Measurements from ENCODE around the gene STRIP2. TPM values are rescaled to one million over a fixed set of nuclear protein-coding genes. Genes with fewer than 3 reads are reported as not detected.
"Not testable (repeated sequence)": the region's sequence is repeated elsewhere in the genome, so short reads cannot be mapped to it uniquely, and the experiment has no call there.

STRIP2 gene
- total RNA-seq, 4 donors from 2014 or later = 0.37 to 2.2 TPM; not detected in 2

DNA sequence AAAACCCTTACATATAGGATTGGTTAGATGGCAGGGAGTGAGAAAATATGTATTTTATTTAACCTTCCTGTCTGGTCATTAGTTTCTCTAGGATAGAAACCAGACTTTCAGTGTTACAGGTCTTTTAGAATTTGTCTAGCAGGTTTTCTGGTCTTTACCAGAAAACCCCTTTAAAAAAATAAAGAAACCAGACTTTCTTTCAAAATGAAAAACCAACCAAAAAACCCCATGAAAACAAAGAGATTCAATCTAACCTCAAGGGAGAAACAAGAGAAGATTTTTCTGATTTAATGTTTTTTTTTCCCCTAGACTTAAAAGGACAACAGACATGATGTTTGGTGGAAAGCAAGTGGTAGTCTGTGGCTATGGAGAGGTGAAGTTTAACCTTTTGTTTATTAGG, 28.7 kb upstream of the STRIP2 start:
- TF ChIP-seq, protein P1, sequence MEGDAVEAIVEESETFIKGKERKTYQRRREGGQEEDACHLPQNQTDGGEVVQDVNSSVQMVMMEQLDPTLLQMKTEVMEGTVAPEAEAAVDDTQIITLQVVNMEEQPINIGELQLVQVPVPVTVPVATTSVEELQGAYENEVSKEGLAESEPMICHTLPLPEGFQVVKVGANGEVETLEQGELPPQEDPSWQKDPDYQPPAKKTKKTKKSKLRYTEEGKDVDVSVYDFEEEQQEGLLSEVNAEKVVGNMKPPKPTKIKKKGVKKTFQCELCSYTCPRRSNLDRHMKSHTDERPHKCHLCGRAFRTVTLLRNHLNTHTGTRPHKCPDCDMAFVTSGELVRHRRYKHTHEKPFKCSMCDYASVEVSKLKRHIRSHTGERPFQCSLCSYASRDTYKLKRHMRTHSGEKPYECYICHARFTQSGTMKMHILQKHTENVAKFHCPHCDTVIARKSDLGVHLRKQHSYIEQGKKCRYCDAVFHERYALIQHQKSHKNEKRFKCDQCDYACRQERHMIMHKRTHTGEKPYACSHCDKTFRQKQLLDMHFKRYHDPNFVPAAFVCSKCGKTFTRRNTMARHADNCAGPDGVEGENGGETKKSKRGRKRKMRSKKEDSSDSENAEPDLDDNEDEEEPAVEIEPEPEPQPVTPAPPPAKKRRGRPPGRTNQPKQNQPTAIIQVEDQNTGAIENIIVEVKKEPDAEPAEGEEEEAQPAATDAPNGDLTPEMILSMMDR (IDR thresholded peaks at IDR 0.05) = no peak
- TF ChIP-seq POLR2A (IDR thresholded peaks at IDR 0.05) = no peak
- no peak overlapping the region for H3K4me3 ChIP-seq

DNA sequence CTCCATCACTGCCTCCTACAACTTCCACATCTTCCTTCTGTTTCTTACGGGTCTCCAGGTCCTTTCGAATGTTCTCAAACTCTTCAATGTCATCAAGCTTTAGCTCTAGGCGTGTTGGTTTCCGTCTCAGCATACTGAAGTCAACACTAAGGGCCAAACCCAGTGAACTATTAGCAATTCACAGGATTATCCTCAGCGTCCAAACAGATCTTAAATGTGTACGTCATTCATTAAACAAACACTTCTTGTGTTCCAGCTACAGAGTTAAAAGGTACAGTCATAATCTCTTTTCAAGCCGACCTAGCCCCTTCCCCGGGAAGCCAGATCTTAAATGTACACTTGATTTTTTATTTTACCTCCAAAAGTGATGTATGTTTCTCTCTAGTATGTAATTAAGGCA, 24.0 kb upstream of the STRIP2 start:
- H3K4me3 ChIP-seq; H3K27me3 ChIP-seq; DNase-seq; H3K4me1 ChIP-seq; H3K9me3 ChIP-seq; intact Hi-C loops (cut with DNase I; ENCODE audit: low total_unique reads); H3K36me3 ChIP-seq; H3K27ac ChIP-seq: not testable (repeated sequence)

More for the DNA sequence above, 28.7 kb upstream of the STRIP2 start:
- no peak for DNase-seq
- Histone ChIP-seq H3K27me3 (no peaks in the 10 kb centered on the region), H3K4me1 (no peaks in the 10 kb centered on the region), H3K36me3 (no peaks in the 10 kb centered on the region), H3K27ac (no peak overlapping the region), H3K9me3 (no peaks in the 10 kb centered on the region)
- intact Hi-C loops (cut with DNase I; ENCODE audit: low total_unique reads) = no loop called here

DNA sequence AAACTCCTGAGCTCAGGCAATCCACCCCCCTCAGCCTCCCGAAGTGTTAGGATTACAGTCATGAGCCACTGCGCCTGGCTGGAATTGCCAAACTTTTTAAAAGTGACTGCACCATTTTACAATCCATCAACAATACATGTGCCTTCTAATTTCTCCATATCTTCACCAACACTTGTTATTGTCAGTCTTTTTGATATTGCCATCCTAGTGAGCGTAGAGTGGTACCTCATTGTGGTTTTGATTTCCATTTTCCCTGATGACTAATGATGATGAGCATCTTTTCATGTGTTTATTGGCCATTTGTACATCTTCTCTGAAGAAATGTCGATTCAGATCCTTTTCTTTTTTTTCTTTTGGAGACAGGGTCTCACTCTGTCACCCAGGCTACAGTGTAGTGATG, 21.7 kb upstream of the STRIP2 start:
- no peak for TF ChIP-seq POLR2A (IDR thresholded peaks at IDR 0.05)
- TF ChIP-seq, protein P1 (IDR thresholded peaks at IDR 0.05) = no peak
- H3K27me3 ChIP-seq = no peaks in the 10 kb centered on the region
- no peaks in the 10 kb centered on the region for H3K9me3 ChIP-seq
- no peak overlapping the region for H3K4me3 ChIP-seq
- intact Hi-C loops (cut with DNase I; ENCODE audit: low total_unique reads) = no loop called here
- H3K36me3 ChIP-seq = no peaks in the 10 kb centered on the region
- H3K4me1 ChIP-seq = no peaks in the 10 kb centered on the region
- H3K27ac ChIP-seq = no peak overlapping the region
- no peak for DNase-seq

DNA sequence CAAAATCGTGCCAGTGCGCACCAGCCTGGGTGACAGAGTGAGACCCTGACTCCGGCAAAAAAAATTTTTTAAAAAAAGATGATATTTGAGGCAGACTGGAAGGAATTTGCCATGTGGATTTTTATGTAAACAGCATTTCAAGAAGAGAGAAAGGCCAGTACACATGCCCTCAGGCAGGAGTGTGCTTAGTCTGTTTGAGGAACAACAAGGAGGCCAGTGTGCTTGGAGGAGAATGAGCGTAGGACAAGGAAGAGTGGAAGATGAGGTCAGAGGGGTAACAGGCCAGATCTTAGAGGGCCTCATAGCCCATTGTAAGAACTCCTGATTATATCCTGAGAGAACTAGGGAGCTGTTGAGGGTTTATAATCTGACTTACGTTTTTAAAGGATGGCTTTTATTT, 17.2 kb upstream of the STRIP2 start:
- Histone ChIP-seq H3K9me3 (no peaks in the 10 kb centered on the region), H3K4me1 (no peaks in the 10 kb centered on the region), H3K4me3 (no peak overlapping the region), H3K27me3 (no peaks in the 10 kb centered on the region), H3K36me3 (no peaks in the 10 kb centered on the region), H3K27ac (no peak overlapping the region)
- TF ChIP-seq POLR2A (IDR thresholded peaks at IDR 0.05) = no peak
- TF ChIP-seq, protein P1 (IDR thresholded peaks at IDR 0.05) = no peak
- DNase-seq = no peak
- intact Hi-C loops (cut with DNase I; ENCODE audit: low total_unique reads) = no loop called here

DNA sequence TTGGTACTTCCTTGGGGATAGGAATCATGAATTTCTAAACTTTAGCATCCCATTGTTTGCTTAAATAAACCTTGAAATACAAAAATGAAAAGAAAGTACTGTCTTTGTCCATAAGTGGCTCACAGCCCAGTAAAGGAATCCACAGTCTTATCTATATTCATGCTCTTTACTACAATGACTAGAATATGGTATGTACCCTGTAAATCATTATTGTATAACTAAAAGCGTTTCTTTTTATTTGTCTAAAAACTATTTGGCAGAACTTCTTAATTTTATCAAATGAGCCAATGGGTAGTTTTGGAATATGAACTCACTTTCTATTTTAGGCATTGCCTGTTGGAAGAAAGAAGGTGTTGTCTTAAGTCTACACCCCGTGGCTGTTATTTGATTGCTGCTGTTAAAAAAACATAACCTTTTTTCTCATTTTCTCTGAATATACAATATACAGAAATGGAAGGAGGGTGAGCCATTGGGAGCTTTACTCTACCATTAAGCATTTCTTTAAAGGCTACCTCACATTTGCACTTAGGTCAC, 12.4 kb upstream of the STRIP2 start:
- Histone ChIP-seq H3K27me3 (no peaks in the 10 kb centered on the region), H3K4me3 (no peak overlapping the region), H3K27ac (no peak overlapping the region), H3K4me1 (no peaks in the 10 kb centered on the region), H3K36me3 (no peaks in the 10 kb centered on the region), H3K9me3 (no peaks in the 10 kb centered on the region)
- TF ChIP-seq, protein P1 (IDR thresholded peaks at IDR 0.05) = no peak
- no peak for TF ChIP-seq POLR2A (IDR thresholded peaks at IDR 0.05)
- intact Hi-C loops (cut with DNase I; ENCODE audit: low total_unique reads) = no loop called here
- DNase-seq = no peak

DNA sequence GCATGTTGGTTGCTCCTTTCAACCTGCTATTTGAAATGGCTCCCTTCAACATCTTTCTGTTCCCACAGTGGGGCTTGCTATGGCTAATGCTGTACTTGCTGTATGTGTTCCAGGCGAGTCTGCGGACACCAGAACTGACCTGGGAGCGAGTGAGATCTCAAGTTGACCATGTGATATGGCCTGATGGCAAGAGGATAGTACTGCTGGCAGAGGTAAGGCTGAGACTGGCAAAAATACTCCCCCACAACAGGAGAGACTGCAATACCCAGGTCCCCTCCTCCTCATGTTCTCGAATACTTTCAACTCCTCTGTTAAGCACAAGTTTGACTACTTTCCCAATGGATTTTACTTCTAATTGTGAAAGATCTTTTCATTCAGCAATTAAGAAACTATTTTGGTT, 11.5 kb upstream of the STRIP2 start:
- Histone ChIP-seq H3K36me3 (no peaks in the 10 kb centered on the region), H3K4me3 (no peak overlapping the region), H3K4me1 (no peaks in the 10 kb centered on the region), H3K27me3 (no peaks in the 10 kb centered on the region), H3K9me3 (no peaks in the 10 kb centered on the region), H3K27ac (no peak overlapping the region)
- no peak for TF ChIP-seq POLR2A (IDR thresholded peaks at IDR 0.05)
- TF ChIP-seq, protein P1 (IDR thresholded peaks at IDR 0.05) = no peak
- intact Hi-C loops (cut with DNase I; ENCODE audit: low total_unique reads) = no loop called here
- DNase-seq = no peak
